GM06990 (cell line): Measurements from ENCODE around the gene ARPP19.

Source experiments
- DNase-seq: peaks from one replicate; pipeline ENCODE4 v3.0.0-alpha.2; 2011; ENCODE audit not compliant: insufficient read length; ENCODE audit errors: extremely low read depth
- H3K27me3 ChIP-seq: replicated peaks from 2 replicates; pipeline ENCODE4 v1.6.0; 2011; ENCODE audit warnings: low read length; ENCODE audit not compliant: control insufficient read depth, insufficient read depth
- H3K36me3 ChIP-seq: 2 replicates; pipeline ENCODE4 v1.5.1; 2011; ENCODE audit warnings: low read length; ENCODE audit not compliant: control insufficient read depth, insufficient read depth
- H3K4me3 ChIP-seq: replicated peaks from 2 replicates; pipeline ENCODE4 v1.5.1; 2011; ENCODE audit warnings: low read depth, mild to moderate bottlenecking, control low read depth, low read length
- TF ChIP-seq, protein P1 (sequence below): IDR thresholded peaks from 2 replicates; pipeline ENCODE4 v1.5.1; 2011; ENCODE audit warnings: low read length, control low read depth, mild to moderate bottlenecking, inconsistent platforms; ENCODE audit not compliant: insufficient read depth, poor library complexity, severe bottlenecking

The ARPP19 gene

DNA sequence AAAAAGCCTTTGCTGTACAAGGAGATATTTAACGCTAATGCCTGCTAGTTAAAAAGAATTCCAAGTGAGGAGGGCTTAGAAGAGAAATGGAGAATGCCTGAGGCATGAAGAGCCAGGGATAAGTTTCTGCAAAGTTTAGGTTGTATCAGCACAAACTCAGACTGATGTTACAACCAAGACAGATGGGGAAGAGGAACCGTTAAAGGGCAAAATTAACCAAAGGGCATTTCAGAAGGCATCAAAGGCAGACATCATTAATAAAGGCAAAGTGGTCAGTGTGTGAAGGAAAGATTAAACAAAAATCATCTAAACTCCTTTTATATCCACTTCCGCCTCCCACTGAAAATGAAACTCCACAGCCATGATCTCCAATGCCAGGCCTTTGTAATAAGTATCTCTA is 47.1 kb downstream of the ARPP19 start:
- DNase-seq, result no peak
- TF ChIP-seq, protein P1, sequence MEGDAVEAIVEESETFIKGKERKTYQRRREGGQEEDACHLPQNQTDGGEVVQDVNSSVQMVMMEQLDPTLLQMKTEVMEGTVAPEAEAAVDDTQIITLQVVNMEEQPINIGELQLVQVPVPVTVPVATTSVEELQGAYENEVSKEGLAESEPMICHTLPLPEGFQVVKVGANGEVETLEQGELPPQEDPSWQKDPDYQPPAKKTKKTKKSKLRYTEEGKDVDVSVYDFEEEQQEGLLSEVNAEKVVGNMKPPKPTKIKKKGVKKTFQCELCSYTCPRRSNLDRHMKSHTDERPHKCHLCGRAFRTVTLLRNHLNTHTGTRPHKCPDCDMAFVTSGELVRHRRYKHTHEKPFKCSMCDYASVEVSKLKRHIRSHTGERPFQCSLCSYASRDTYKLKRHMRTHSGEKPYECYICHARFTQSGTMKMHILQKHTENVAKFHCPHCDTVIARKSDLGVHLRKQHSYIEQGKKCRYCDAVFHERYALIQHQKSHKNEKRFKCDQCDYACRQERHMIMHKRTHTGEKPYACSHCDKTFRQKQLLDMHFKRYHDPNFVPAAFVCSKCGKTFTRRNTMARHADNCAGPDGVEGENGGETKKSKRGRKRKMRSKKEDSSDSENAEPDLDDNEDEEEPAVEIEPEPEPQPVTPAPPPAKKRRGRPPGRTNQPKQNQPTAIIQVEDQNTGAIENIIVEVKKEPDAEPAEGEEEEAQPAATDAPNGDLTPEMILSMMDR, result no peak

DNA sequence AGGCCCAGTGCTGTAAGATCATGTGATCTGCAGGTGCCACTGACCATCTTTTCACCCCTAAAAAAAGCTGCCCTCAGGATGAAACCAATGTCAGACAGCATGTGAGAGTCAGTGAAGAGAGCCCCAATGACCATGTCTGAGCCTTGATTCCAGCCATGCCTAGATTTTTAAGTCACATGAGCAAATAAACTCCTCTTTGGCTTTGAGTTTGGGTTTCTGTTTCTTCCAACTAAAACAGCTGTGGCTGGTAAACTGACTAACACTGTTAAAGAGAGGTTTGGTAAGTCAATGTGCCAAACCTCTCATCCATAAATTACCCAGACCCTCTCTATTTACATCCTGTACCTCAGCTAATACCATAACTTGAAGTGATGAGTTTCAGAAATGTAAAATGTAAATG is 48.4 kb downstream of the ARPP19 start:
- no peak for DNase-seq
- no peak overlapping the region for H3K4me3 ChIP-seq
- H3K36me3 ChIP-seq, result no peaks in the 10 kb centered on the region
- no peaks in the 10 kb centered on the region for H3K27me3 ChIP-seq
- TF ChIP-seq, protein P1, result no peak

More for the DNA sequence above, 47.1 kb downstream of the ARPP19 start:
- H3K4me3 ChIP-seq, result no peak overlapping the region
- no peaks in the 10 kb centered on the region for H3K36me3 ChIP-seq
- H3K27me3 ChIP-seq, result no peaks in the 10 kb centered on the region

DNA sequence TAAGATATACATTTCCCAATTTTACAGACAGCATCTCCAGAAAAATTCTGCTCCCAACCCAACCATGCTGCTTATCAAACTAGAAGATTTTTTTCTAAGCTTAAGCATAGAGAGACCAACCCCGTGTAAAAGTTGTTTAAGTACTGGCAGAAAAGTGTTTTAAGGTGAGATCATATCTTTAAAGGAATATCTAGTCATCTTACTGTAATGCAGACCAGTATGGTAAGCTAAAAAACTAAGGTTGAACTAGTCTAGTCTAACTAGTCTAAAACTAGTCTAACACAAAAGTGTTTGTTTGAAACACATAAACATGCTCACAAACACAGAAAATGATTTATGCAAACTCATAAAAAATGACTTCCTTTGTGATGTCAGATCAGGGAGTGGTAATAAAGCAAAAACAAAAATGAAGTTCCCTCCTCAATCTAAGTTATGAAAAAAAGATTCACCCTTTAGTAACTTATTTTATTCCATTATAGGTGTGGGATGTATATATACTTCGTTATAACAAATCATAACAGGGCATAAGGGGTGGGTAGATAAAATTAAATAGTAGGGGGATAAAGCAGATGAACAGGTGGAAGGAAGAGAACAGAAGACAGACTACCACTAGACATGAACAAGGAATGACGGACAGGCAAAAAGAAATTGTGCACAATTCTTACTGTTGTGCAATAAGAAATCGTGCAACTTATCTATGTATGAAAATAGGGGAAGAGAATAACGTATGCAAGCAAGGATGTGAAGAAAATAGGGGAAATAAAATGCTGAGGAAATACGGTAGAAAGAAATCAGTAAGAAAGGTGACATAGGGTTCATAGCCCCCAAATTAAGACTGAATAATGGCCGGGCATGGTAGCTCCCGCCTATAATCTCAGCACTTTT is 50.1 kb downstream of the ARPP19 start:
- Histone ChIP-seq H3K36me3 (no peaks in the 10 kb centered on the region), H3K4me3 (no peak overlapping the region), H3K27me3 (no peaks in the 10 kb centered on the region)
- no peak for DNase-seq
- TF ChIP-seq, protein P1, result no peak

DNA sequence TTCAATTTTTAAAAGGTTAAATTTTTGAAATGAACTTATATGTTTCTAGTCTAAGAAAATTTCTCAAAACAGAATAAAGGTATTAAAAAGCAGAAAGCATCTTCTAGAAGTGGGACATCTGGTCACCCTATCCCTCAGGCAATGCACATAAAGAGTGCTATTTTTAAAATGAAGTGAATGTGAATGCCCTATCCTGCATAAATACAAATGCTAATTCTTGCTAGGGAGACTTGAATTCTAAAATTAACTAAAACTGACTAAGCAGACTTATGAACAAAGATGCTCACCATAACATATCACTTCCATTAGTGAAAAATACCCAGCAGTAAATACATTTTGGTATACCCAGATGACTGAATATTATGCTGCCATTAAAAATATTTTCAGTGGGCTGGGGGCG is 51.8 kb downstream of the ARPP19 start:
- Histone ChIP-seq H3K4me3 (no peak overlapping the region), H3K36me3 (no peaks in the 10 kb centered on the region), H3K27me3 (no peaks in the 10 kb centered on the region)
- TF ChIP-seq, protein P1, result no peak
- no peak for DNase-seq

DNA sequence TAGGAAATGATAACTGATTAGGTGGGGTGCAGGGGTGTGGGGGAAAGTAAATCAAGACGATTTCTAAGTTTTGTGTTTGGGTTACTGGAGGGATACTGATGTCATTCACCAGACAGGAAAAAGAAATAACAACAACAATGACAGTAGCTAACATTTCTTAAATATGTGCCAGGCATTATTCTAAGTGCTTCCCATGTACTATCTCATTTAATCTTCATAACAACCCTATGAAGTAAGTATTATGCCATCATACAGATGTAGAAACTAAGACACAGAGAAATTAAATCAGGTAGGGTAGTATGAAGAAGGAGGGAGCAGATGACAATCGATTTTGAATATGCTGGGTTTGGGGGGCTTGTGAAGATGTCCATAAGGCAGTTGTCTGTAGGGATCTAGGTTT is 53.5 kb downstream of the ARPP19 start:
- DNase-seq, result no peak
- TF ChIP-seq, protein P1, result no peak
- Histone ChIP-seq H3K27me3 (no peaks in the 10 kb centered on the region), H3K36me3 (no peaks in the 10 kb centered on the region), H3K4me3 (no peak overlapping the region)
